Measurements from ENCODE around the gene OR4P4. TPM values are rescaled to one million over a fixed set of nuclear protein-coding genes. Genes with fewer than 3 reads are reported as not detected.

OR4P4 gene
- total RNA-seq: not detected in 2 replicates

GRCh38 chr11:55634813-55635212 is at the start of gene OR4P4:
OR4P4 (plus strand) TSS chr11:55635113.
- DNase-seq (ENCODE audit: low read depth): no peak

GRCh38 chr11:55607545-55607944 is 27.4 kb upstream of the OR4P4 start, which contains the start of gene OR4C11:
OR4C11 (minus strand) TSS chr11:55607645; CDS start chr11:55604373, 3,272 bp downstream.
- DNase-seq (ENCODE audit: low read depth): no peak

GRCh38 chr11:55624531-55624930 is 10.4 kb upstream of the OR4P4 start:
- DNase-seq (ENCODE audit: low read depth): no peak

- DNase-seq (ENCODE audit: low read depth): no peak
Measured at GRCh38 chr11:55648027-55648426, 13.1 kb downstream of the OR4P4 start, which contains the start of gene OR4S2. OR4S2 (plus strand) TSS chr11:55648327; CDS start chr11:55650904, 2,577 bp downstream.

- no peak for DNase-seq (ENCODE audit: low read depth)
Measured at GRCh38 chr11:55652560-55652959, 17.6 kb downstream of the OR4P4 start.

- no peak for DNase-seq (ENCODE audit: low read depth)
Measured at GRCh38 chr11:55655096-55655495, 20.2 kb downstream of the OR4P4 start.

- no peak for DNase-seq (ENCODE audit: low read depth)
Measured at GRCh38 chr11:55658031-55658573, 23.2 kb downstream of the OR4P4 start.

- DNase-seq (ENCODE audit: low read depth): no peak
Measured at GRCh38 chr11:55658608-55659007, 23.7 kb downstream of the OR4P4 start.

- no peak for DNase-seq (ENCODE audit: low read depth)
Measured at GRCh38 chr11:55661901-55662300, 27.0 kb downstream of the OR4P4 start, which contains the start of gene OR4C6. OR4C6 (plus strand) TSS chr11:55662201; CDS start chr11:55665167, 2,966 bp downstream.

GRCh38 chr11:55669376-55669775 is 34.5 kb downstream of the OR4P4 start:
- DNase-seq (ENCODE audit: low read depth): no peak

- no peak for DNase-seq (ENCODE audit: low read depth)
Measured at GRCh38 chr11:55673860-55674259, 38.9 kb downstream of the OR4P4 start.

Other genes starting within 250 kb of the OR4P4 start
- not detected in 2 replicates for gene OR4C15, start 80.6 kb upstream of the OR4P4 start, total RNA-seq
- gene OR4C16, start 63.0 kb upstream of the OR4P4 start, total RNA-seq: not detected in 2 replicates
- not detected in 2 replicates for gene OR4C11, start 27.5 kb upstream of the OR4P4 start, total RNA-seq
- not detected in 2 replicates for gene OR4S2, start 13.2 kb downstream of the OR4P4 start, total RNA-seq
- gene OR4C6, start 27.1 kb downstream of the OR4P4 start, total RNA-seq: not detected in 2 replicates
- gene OR5D13, start 138.3 kb downstream of the OR4P4 start, total RNA-seq: not detected in 2 replicates
- gene OR5D14, start 160.4 kb downstream of the OR4P4 start, total RNA-seq: not detected in 2 replicates
- gene OR5L1, start 176.3 kb downstream of the OR4P4 start, total RNA-seq: not detected in 2 replicates
- not detected in 2 replicates for gene OR5D18, start 184.5 kb downstream of the OR4P4 start, total RNA-seq
- not detected in 2 replicates for gene OR5L2, start 192.1 kb downstream of the OR4P4 start, total RNA-seq
- gene OR5D16, start 203.6 kb downstream of the OR4P4 start, total RNA-seq: not detected in 2 replicates
- gene TRIM51, start 248.2 kb downstream of the OR4P4 start, total RNA-seq: not detected in 2 replicates